IMR-90 (cell line): Measurements from ENCODE around the gene ARHGEF7. TPM values are rescaled to one million over a fixed set of nuclear protein-coding genes. Genes with fewer than 3 reads are reported as not detected.

Experiments used
- ATAC-seq: fragments of 200-7000 bp; cut with Tn5 transposase; 2 replicates; pipeline ENCODE4 v1.9.1; 2020; ENCODE audit warnings: low read depth, mild to moderate bottlenecking, moderate library complexity
- BruUV-seq: library from RNA; stranded (reverse); fragments of 400-500 nt; replicated peaks from 2 replicates; lab custom pipeline; 2021; lab: Mats Ljungman, UMichigan
- CTCF ChIA-PET: fragments of 300-600 bp; formaldehyde crosslinking; extraction: SDS; loops from one replicate; lab custom pipeline; 2021; ENCODE audit warnings: antibody characterized with exemption; lab: Yijun Ruan, JAX
- POLR2A ChIA-PET: fragments of 300-600 bp; sonication (Branson Sonifier 250); formaldehyde crosslinking; loops from one replicate; lab custom pipeline; 2022; ENCODE audit warnings: antibody characterized with exemption; ENCODE audit not compliant: unreplicated experiment; lab: Charles Lee
- DNase-seq: peaks from one replicate; pipeline ENCODE4 v3.0.0; 2013
- H2AFZ ChIP-seq: replicated peaks from 2 replicates; pipeline ENCODE3; 2013; ENCODE audit warnings: low read length, mild to moderate bottlenecking; ENCODE audit not compliant: poor library complexity
- H2AK5ac ChIP-seq: 2 replicates; pipeline ENCODE4 v1.6.1; 2013; ENCODE audit warnings: low read depth, low read length, inconsistent platforms
- H2AK9ac ChIP-seq: replicated peaks from 2 replicates; pipeline ENCODE3; 2013; ENCODE audit warnings: mild to moderate bottlenecking, low read depth, low read length, moderate library complexity; ENCODE audit not compliant: poor library complexity
- H2BK120ac ChIP-seq: 2 replicates; pipeline ENCODE4 v1.6.1; 2013; ENCODE audit warnings: low read depth, low read length, inconsistent platforms
- H2BK15ac ChIP-seq: 3 replicates; pipeline ENCODE4 v1.6.1; 2013; ENCODE audit warnings: low read depth, low read length, inconsistent platforms
- H2BK20ac ChIP-seq: 2 replicates; pipeline ENCODE4 v1.6.1; 2013; ENCODE audit warnings: low read depth, mild to moderate bottlenecking, inconsistent platforms, low read length, moderate library complexity
- H2BK5ac ChIP-seq: 2 replicates; pipeline ENCODE4 v1.6.1; 2013; ENCODE audit warnings: mild to moderate bottlenecking, low read depth, low read length, inconsistent platforms; ENCODE audit not compliant: poor library complexity, severe bottlenecking
- H3K14ac ChIP-seq: replicated peaks from 2 replicates; pipeline ENCODE4 v1.6.1; 2013; ENCODE audit warnings: low read depth, low read length, inconsistent platforms
- H3K18ac ChIP-seq: 2 replicates; pipeline ENCODE4 v1.6.1; 2013; ENCODE audit warnings: low read depth, low read length, control low read depth
- H3K23ac ChIP-seq: 2 replicates; pipeline ENCODE4 v1.6.1; 2013; ENCODE audit warnings: low read depth, low read length, inconsistent platforms
- H3K27ac ChIP-seq: 2 replicates; pipeline ENCODE4 v1.5.1; 2013; ENCODE audit warnings: mild to moderate bottlenecking, control low read depth, low read length; ENCODE audit not compliant: insufficient read depth
- H3K27me3 ChIP-seq: 2 replicates; pipeline ENCODE4 v1.6.1; 2013; ENCODE audit warnings: low read length; ENCODE audit not compliant: control insufficient read depth, insufficient read depth
- H3K36me3 ChIP-seq: 2 replicates; pipeline ENCODE4 v1.6.1; 2013; ENCODE audit warnings: low read length, mixed read lengths; ENCODE audit not compliant: control insufficient read depth, insufficient read depth
- H3K4ac ChIP-seq: 2 replicates; pipeline ENCODE4 v1.6.1; 2013; ENCODE audit warnings: low read depth, low read length, inconsistent platforms
- H3K4me1 ChIP-seq: 2 replicates; pipeline ENCODE4 v1.6.1; 2013; ENCODE audit warnings: low read length, mixed read lengths; ENCODE audit not compliant: control insufficient read depth, insufficient read depth
- H3K4me2 ChIP-seq: 2 replicates; pipeline ENCODE4 v1.6.1; 2013; ENCODE audit warnings: low read depth, mild to moderate bottlenecking, control low read depth, low read length, moderate library complexity
- H3K4me3 ChIP-seq: 2 replicates; pipeline ENCODE4 v1.5.1; 2013; ENCODE audit warnings: low read depth, mild to moderate bottlenecking, control low read depth, low read length, moderate library complexity; ENCODE audit not compliant: insufficient read depth
- H3K56ac ChIP-seq: 2 replicates; pipeline ENCODE4 v1.6.1; 2013; ENCODE audit warnings: low read length, inconsistent platforms; ENCODE audit not compliant: insufficient read depth; ENCODE audit errors: extremely low read depth
- H3K79me1 ChIP-seq, 2 experiments: 2 replicates each; pipeline ENCODE4 v1.6.1; 2013; ENCODE audit warnings: low read length in 2 of 2, inconsistent platforms in 1 of 2, low read depth in 1 of 2
- H3K9ac ChIP-seq: 2 replicates; pipeline ENCODE4 v1.6.1; 2013; ENCODE audit warnings: low read depth, low read length, control low read depth
- H3K9me1 ChIP-seq: 2 replicates; pipeline ENCODE4 v1.6.1; 2013; ENCODE audit warnings: low read length, inconsistent platforms; ENCODE audit not compliant: insufficient read depth
- H3K9me3 ChIP-seq: 2 replicates; pipeline ENCODE4 v1.6.1; 2013; ENCODE audit warnings: low read length; ENCODE audit not compliant: control insufficient read depth, insufficient read depth
- H4K20me1 ChIP-seq: 2 replicates; pipeline ENCODE4 v1.6.1; 2013; ENCODE audit warnings: low read length, inconsistent platforms; ENCODE audit not compliant: insufficient read depth
- H4K5ac ChIP-seq: 2 replicates; pipeline ENCODE4 v1.6.1; 2013; ENCODE audit warnings: mild to moderate bottlenecking, low read depth, low read length, control low read depth
- H4K8ac ChIP-seq, 2 experiments: 2 replicates each; pipeline ENCODE4 v1.6.1; 2013; ENCODE audit warnings: low read depth in 2 of 2, low read length in 2 of 2, control low read depth in 1 of 2, inconsistent platforms in 1 of 2
- H4K91ac ChIP-seq: 2 replicates; pipeline ENCODE4 v1.6.1; 2013; ENCODE audit warnings: low read depth, low read length, inconsistent platforms; ENCODE audit not compliant: insufficient read depth
- FOS ChIP-seq: fragments of 150-350 bp; IDR thresholded peaks from 2 replicates; pipeline ENCODE4 v1.6.1; 2016; ENCODE audit warnings: low read depth, low read length
- MAFK ChIP-seq: IDR thresholded peaks from 2 replicates; pipeline ENCODE4 v1.6.1; 2012; ENCODE audit warnings: low read depth, low read length, improper control_type of control experiment
- NFE2L2 ChIP-seq: fragments of 150-350 bp; IDR thresholded peaks from 2 replicates; pipeline ENCODE4 v1.6.1; 2016; ENCODE audit warnings: low read depth, mild to moderate bottlenecking, low read length
- RAD21 ChIP-seq: IDR thresholded peaks from 2 replicates; pipeline ENCODE4 v1.6.1; 2012; ENCODE audit warnings: low read length, improper control_type of control experiment
- SMC3 ChIP-seq: fragments of 150-350 bp; IDR thresholded peaks from 2 replicates; pipeline ENCODE4 v1.6.1; 2016; ENCODE audit warnings: low read depth, mild to moderate bottlenecking, antibody characterized with exemption, low read length, moderate library complexity
- WGBS, 2 experiments: methylation state at CpG; one replicate each; pipeline versions ENCODE4 v1.1.5 to v1.1.7; 2013; ENCODE audit warnings: missing lambda C conversion rate in 2 of 2; ENCODE audit not compliant: insufficient read length in 1 of 2; ENCODE audit errors: extremely low coverage in 2 of 2; 5-methylcytosine and 5-hydroxymethylcytosine counted together
- dilution Hi-C: fragments of 300-500 bp; cut with HindIII; formaldehyde crosslinking; loops from one replicate; pipeline ENCODE4 v1.14.3; 2018; ENCODE audit warnings: low sequenced_read_pairs; ENCODE audit not compliant: unreplicated experiment
- in situ Hi-C: fragments of 300-500 bp; cut with MboI; formaldehyde crosslinking; loops from 3 replicates; pipeline ENCODE4 v1.14.3; 2019; ENCODE audit warnings: low sequenced_read_pairs, inconsistent platforms, mixed read lengths
- intact Hi-C: fragments of 100-400 bp; cut with micrococcal nuclease; formaldehyde crosslinking; loops from 2 replicates; pipeline ENCODE4 v1.10.0; 2022
- polyA plus RNA-seq, 3 experiments: library from polyadenylated mRNA; depleted of rRNA; stranded (reverse); fragments of >200 nt; gene quantifications; 2 replicates each; pipeline ENCODE4 v1.2.3, GENCODE V29; 2012; ENCODE audit warnings: low replicate concordance in 1 of 3
- total RNA-seq: library from RNA; depleted of rRNA; stranded (reverse); fragments of >200 nt; gene quantifications from 2 replicates; pipeline ENCODE4 v1.2.3, GENCODE V29; 2012
- TF ChIP-seq, protein P1 (sequence below): fragments of 150-350 bp; IDR thresholded peaks from 2 replicates; pipeline ENCODE4 v1.6.1; 2017; ENCODE audit warnings: mild to moderate bottlenecking, antibody characterized with exemption, low read length, low read depth

ARHGEF7 gene
- total and polyA plus RNA-seq, 2 of the 4 experiments (the other 2 are of a cell fraction): 32.9 to 59.0 TPM

DNA sequence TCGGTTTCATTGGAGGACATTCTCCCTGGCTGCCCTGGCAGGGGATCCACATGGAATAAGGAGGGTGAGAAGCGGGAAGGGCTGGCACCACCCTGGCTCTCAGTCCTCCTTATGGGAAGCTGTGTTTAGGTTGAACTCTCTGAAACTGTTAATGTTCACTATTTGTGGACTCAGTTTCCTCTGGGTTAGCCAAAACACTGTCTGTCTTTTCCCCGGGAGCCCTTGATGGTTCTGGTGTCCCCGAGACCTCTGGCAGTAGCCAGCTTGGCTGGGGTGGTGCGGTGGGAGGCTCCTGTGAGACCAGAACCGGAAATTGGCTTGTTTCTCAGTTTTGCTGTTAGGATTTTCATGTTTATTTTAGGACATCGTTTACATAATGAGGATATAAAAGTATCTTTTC lies 157.0 kb downstream of the ARHGEF7 start:
- H3K9me3 ChIP-seq: no peaks in the 10 kb centered on the region
- H3K36me3 ChIP-seq: peaks cover 34% of the 10 kb centered on the region
- dilution Hi-C loops: no loop called here
- intact Hi-C loops: no loop called here
- H3K4me2 ChIP-seq: no peak overlapping the region
- no peaks in the 10 kb centered on the region for H3K27me3 ChIP-seq
- ChIA-PET POLR2A (no interaction called here), CTCF (no interaction called here)
- WGBS, 2 experiments: no CpG with 5 or more reads among the region's 7 CpGs
- peak overlapping the region; percentile 81 for H2BK120ac ChIP-seq
- H2BK5ac ChIP-seq: no peak overlapping the region
- no TSS peak for BruUV-seq
- peaks cover 20% of the 10 kb centered on the region for H3K4me1 ChIP-seq
- no peak overlapping the region for H3K4me3 ChIP-seq
- H3K18ac ChIP-seq: peak overlapping the region; percentile 70
- H3K9ac ChIP-seq: 0 out of 2 replicates have a peak overlapping the region, but pooled peaks have one; percentile 22
- no peak for TF ChIP-seq FOS
- no peak for TF ChIP-seq SMC3
- no peak for TF ChIP-seq MAFK
- TF ChIP-seq, protein P1, sequence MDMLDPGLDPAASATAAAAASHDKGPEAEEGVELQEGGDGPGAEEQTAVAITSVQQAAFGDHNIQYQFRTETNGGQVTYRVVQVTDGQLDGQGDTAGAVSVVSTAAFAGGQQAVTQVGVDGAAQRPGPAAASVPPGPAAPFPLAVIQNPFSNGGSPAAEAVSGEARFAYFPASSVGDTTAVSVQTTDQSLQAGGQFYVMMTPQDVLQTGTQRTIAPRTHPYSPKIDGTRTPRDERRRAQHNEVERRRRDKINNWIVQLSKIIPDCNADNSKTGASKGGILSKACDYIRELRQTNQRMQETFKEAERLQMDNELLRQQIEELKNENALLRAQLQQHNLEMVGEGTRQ: no peak
- TF ChIP-seq NFE2L2: no peak
- no peak for TF ChIP-seq RAD21
- peak overlapping the region; percentile 55 for H2BK20ac ChIP-seq
- H2BK15ac ChIP-seq: peak overlapping the region; percentile 17; the same call in 1 of the 3 replicates
- H3K27ac ChIP-seq: peak overlapping the region; percentile 37
- 0 out of 2 replicates have a peak, but pooled peaks cover 3% of the 10 kb centered on the region for H4K20me1 ChIP-seq
- H3K79me1 ChIP-seq: peaks cover 19 to 55% of the 10 kb centered on the region in 2 experiments
- in situ Hi-C loops: no loop called here
- H3K14ac ChIP-seq: peak overlapping the region; percentile 87
- peak overlapping the region; percentile 74 for H3K4ac ChIP-seq
- peaks cover 34% of the 10 kb centered on the region for H3K9me1 ChIP-seq
- no peak overlapping the region for H2AK9ac ChIP-seq
- DNase-seq (no peak), ATAC-seq (no peak)
- H4K91ac ChIP-seq: peak overlapping the region; percentile 63
- peak overlapping the region; percentile 66; the same call in 1 of the 2 replicates for H2AK5ac ChIP-seq
- H4K5ac ChIP-seq: peak overlapping the region; percentile 83
- H3K56ac ChIP-seq: no peak overlapping the region
- peak overlapping the region; percentile 46 to 51 for H4K8ac ChIP-seq
- H2AFZ ChIP-seq: no peak overlapping the region
- H3K23ac ChIP-seq: peak overlapping the region; percentile 70; the same call in 1 of the 2 replicates
